Caki2 (cell line): ENCODE data around the gene RTL10. TPM values are rescaled to one million over a fixed set of nuclear protein-coding genes. Genes with fewer than 3 reads are reported as not detected.
"Not testable (repeated sequence)": the region's sequence is repeated elsewhere in the genome, so short reads cannot be mapped to it uniquely, and the experiment has no call there.

ENCODE experiments used
- DNase-seq: peaks from one replicate; pipeline ENCODE4 v3.0.0-alpha.2; 2015; ENCODE audit warnings: low read depth
- in situ Hi-C: cut with HindIII; loops from 2 replicates; pipeline ENCODE4 v1.10.0; 2016; ENCODE audit warnings: low sequenced_read_pairs, low pct_unique_long_range_greater_than_20kb, mixed read lengths
- total RNA-seq: library from RNA; depleted of rRNA; stranded (reverse); fragments of >200 nt; shearing (Covaris generic); gene quantifications from 2 replicates; pipeline ENCODE4 v1.2.3, GENCODE V29; 2014; ENCODE audit warnings: low replicate concordance

RTL10 gene
- total RNA-seq, 1 experiment from 2014 or later = 4.2 TPM

DNA sequence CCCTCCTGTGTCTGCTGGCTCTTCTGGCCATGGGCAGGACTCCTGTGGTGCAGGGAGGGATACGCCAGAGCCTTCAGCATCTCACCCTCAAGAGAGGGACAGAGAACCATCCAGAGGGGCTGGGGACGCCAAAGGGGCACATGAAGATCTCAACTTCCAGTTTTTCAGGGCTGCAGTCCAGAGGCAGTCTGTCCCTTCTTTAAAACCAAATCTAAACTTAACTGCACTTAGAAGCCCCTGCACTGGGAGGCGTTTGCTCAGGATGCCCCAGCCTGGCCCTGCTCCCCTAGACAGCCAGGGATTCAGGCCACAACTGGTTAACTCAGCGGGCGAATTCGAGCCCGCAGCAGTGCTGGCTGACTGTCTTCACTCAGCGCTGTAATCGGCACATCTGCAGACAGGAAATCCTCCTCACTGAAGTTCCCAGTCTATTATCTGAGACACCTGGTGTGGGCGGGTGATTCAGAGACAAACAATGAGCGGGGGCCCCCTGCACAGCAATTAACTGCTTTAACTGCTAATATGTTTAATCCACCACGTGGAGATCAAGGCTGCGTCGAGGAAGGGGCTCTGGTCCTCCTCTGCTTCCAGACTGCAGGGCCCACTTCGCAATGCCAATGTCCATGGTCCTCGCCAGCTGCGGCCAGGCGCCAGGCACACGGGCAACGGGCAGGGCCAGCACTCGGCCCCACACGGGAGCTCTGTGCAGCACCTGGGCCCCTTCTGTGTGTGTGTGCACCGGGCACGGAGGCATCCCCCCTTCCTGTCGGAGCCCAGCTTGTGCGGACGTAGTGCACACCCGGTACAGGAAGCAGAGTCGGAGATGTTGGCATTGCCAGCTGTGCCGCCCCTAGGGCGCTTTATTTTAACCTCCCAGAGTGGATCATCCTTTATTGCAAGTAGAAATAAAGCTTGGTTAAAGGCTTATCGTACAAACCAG lies 36.9 kb upstream of the RTL10 start:
- in situ Hi-C loops = no loop called here
- no peak for DNase-seq

DNA sequence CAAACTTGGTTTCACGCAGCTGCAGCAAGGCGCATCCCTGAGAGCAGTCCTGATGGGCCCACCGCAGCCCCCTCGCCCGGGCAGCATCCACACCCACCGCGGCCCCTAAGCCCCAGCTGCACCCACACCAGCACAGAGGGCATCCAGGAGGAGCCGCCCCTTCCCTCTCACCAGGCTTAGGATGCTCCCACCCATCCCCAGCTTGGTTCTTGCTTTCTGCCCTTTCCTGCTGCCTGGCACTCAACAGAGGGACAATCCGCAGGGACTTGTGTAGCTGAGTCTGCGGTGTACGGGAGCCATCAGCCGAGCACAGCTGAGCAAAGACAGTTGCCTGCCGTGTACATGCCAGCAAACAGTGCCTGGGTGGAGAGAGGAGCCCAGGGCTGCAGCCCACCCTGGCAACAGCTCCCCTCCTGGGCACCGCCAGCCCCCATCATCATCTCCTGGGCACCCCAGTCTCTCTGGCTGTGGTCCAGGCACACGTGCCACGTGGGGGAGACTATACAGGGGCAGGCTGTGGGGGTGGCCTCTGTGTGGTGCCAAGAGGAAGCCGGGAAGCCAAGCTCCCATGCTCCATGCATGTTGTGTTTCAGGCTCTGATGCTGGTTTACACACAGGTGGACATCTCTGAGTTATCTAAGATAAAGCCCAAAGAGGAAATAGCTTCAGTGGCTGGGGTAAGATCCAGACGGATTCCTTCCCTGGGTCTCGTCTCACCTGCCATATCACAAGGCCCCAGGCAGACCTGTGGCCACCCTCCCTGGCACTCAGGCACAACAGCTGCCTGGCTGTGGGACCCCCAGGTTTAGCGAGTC lies 36.0 kb upstream of the RTL10 start:
- in situ Hi-C loops = no loop called here

DNA sequence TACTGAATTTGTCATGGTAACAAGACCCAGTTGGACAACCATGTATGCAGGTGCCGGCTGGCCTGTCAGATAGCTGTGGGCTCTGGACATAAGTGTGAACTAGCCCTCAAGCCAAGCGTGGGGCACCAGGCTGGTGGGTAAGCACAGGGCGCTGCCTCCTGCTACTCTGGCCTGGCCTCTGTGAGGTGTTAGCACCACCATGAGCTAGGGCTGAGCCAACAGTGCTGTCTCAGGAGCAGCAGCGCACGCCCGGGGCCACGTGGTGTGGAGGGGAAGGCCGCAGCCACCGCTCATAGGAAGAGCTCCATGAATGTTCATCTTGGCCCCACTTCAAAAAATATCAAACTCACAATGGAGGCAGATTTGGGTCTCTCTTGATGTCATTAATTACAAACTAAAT lies 35.3 kb upstream of the RTL10 start:
- in situ Hi-C loops = no loop called here

More for the DNA sequence above, 36.0 kb upstream of the RTL10 start:
- DNase-seq = no peak

DNA sequence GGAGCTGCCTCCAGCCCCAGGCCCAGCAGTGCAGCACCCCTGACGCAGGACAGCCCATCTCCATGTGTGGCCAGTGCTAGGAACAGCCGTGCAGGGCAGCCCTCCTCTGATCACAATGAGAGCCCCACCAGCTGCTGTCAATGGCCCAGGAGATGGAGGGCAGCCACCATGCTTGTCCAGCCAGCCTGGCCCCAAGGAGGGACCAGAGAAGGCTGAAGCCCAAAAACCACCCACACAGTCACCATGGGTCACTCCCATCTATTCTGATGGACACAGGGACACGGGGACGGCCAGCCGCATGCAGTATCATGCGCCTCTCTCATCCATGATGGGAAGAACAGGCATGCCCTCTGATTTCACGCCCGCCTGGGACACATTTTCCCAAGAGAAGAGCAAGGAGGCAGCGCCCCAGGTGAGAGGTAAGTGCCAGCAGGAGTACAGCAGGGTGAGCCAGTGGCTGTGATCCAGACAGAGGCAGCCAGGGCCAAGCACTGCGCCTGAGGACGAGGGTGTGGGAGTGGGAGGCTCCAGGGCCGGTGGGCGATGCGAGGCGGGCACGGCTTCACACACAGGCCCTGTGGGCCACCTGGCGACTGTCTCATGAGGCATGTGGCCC lies 33.6 kb upstream of the RTL10 start:
- in situ Hi-C loops = no loop called here
- DNase-seq = no peak

More for the DNA sequence above, 35.3 kb upstream of the RTL10 start:
- no peak for DNase-seq

DNA sequence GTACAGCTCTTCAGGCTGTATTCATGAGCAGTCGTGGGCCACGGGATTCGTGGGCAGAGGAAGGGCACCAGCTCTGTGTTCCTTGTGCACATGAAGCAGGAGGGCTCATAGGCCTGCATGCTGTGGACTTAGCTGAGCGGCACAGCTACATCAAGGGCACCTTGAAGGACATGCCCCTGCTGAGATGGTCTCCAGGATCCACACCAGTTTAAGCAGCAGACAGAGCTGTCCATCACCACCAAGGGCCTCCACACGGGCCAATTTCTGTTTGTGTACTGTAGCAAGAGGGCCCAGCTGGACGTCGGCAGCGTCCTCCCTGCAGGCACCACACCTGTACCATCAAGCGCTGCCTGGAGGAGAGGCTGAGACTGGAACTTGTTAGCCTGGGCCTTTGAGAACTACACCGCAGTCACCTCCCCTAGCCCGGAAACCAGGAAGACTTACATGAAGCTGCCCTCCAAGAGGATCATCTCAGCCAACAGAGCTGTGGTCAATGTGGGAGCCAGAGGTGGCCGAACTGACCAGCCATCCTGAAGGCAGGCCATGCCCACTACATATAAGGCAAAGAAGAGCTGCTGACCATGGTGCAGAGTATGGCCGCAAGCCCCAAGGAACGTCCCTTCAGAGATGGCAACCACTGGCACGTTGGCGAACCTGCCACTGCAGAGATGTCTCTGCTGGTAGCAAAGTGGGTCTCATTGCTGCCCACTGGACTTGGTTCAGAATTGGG lies 32.7 kb upstream of the RTL10 start:
- DNase-seq = no peak
- in situ Hi-C loops = no loop called here

DNA sequence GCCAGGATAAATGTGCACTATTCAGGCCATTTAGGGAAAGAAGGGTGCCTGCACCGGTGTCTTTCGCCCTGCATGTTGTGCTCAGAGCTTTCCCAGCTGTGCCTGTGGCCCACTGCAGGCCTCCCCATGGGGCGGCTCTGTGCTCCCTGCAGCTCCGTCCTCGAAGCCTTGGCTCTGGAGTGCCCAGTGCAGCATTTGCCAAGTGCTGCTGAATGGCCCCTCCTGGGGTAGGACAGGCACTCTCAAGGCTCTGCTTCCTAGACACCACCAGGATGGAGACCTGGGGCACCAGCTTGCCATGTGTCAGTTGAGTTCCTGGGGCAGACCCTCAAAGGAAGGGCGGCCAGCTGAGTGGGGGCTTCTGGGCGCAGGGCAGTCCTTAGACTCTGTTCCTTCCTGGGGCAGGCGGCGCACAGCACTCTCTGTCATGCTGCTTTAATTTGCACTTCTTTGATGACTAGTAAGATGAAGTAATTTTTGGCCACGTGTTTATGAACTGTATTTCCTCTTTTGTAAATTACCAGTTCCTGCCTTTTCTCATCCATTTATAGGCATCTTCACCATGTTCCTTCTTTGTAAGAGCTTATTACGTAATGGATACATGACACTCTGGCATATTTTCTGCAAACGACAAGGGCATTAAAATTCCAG lies 32.1 kb upstream of the RTL10 start:
- in situ Hi-C loops = no loop called here
- no peak for DNase-seq

GRCh38 chr22:19885841-19886592 lies 31.3 kb upstream of the RTL10 start:
- no peak for DNase-seq
- in situ Hi-C loops = no loop called here

GRCh38 chr22:19884954-19885751 lies 30.5 kb upstream of the RTL10 start:
- in situ Hi-C loops = no loop called here

GRCh38 chr22:19884161-19884953 lies 29.7 kb upstream of the RTL10 start:
- DNase-seq = no peak
- in situ Hi-C loops = no loop called here

More at GRCh38 chr22:19884954-19885751, 30.5 kb upstream of the RTL10 start:
- DNase-seq = no peak

- not testable (repeated sequence) for DNase-seq
These were observed 28.8 kb upstream of the RTL10 start for GRCh38 chr22:19883446-19883845.

DNA sequence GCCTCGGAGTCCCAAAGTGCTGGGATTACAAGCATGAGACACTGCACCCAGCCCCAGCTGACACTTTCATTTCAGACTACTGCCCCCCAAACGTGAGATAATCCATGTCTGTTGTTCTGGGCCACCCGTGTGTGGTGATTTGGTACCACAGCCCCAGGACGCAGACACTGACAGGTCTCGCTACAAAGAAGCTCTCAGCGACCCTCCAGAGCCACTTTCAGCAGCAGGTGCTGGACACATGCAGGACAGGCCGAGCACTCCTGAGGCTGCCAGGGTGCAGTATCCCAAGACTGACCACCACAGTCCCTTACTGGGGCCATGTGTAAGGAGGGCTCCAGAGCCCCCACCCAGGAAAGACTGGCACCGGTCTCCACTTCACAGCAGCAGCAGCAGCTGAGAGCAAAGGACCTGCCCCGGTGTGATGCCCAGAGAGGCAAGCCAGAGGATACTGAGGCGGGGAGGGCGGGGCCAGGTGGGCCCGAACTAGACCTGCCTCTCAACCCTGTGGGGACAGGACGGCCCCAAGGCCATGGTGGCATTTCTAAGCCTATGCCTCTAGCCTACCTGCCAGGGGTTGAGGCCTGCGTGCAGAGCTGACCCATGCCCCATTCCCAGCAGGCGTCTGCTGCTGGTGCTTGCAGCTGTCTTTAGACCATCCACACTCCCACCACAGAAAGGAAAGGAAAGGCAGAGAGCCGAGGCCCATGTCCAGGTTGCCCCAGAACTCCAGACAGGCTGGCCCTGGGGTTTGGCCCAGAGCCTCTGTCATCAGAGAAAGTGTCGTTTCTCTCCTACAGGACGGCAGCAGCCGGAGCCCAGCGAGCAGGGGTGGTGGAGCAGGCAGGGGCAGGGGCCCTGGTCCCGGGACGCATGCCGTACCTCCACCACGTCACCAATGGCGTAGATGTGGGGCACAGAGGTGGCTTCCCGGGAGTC lies 28.0 kb upstream of the RTL10 start:
- no peak for DNase-seq
- in situ Hi-C loops = no loop called here

More at GRCh38 chr22:19883446-19883845, 28.8 kb upstream of the RTL10 start:
- in situ Hi-C loops = not testable (repeated sequence)

DNA sequence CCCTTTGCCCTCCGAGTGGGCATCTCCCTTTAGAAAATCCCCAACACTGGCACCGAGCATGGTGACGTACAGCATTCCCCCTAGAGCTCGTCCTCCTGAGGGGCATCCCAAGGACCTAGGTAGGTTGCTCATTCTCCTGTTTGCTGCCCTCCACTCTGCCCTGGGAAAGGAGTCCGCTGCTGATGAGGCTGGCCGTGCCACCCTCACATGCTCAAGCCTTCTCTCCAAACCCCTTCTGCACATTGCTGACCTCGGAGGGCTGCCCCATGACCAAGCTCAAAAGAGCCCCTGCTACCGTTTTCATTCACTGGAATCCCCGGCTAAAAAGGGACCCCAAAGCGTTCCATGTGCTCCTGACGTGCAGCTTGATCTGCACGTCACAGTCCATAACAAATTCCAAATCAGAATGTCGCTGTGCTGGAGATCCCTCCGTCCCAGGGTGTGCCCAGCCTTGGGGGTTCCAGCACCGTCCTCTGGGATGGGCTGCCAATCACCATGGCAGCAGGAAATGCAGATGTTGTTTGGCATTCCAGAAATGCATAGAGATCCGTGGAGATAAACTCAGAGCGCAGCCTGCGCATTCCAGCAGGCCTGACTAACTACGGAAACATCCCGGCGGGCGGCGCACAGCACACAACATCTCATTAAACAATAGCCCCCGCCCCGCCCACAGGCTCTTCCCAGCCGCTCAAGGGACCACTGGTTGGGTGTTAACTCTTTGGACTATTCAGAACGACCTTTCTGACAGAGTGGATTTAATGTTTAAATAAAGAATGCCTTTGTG lies 26.3 kb upstream of the RTL10 start:
- in situ Hi-C loops = no loop called here
- peak; percentile 95 for DNase-seq

GRCh38 chr22:19879992-19880785 lies 25.5 kb upstream of the RTL10 start:
- in situ Hi-C loops = no loop called here
- DNase-seq = no peak
